Kidney (tissue), 14 donors: ENCODE data around the gene KRTAP10-7. TPM values are rescaled to one million over a fixed set of nuclear protein-coding genes. Genes with fewer than 3 reads are reported as not detected.

Experiments
- DNase-seq, 5 donors: peaks; one replicate each; pipeline ENCODE4 v3.0.0-alpha.2; 2013 to 2020
- FAIRE-seq: peaks from 2 replicates; lab custom pipeline; 2012; peaks lifted over from hg19 to GRCh38; lab: Jason Lieb, UNC
- H3K27ac ChIP-seq, 2 donors: one replicate each; pipeline ENCODE4 v1.7.0; 2013; ENCODE audit warnings: low read depth in 2 of 2, low read length in 2 of 2, inconsistent platforms in 1 of 2
- H3K27me3 ChIP-seq: one replicate; pipeline ENCODE4 v1.7.1; 2013; ENCODE audit warnings: low read length, inconsistent platforms; ENCODE audit not compliant: control insufficient read depth, insufficient read depth
- H3K36me3 ChIP-seq, 3 donors: one replicate each; pipeline versions ENCODE4 v1.7.0 to v1.7.1; 2013; ENCODE audit warnings: low read length in 3 of 3, control low read depth in 1 of 3, inconsistent platforms in 1 of 3; ENCODE audit not compliant: insufficient read depth in 3 of 3, control insufficient read depth in 2 of 3
- H3K4me1 ChIP-seq, 3 donors: one replicate each; pipeline versions ENCODE4 v1.7.0 to v1.7.1; 2013; ENCODE audit warnings: low read length in 3 of 3, inconsistent platforms in 1 of 3, low read depth in 1 of 3; ENCODE audit not compliant: control insufficient read depth in 2 of 3, insufficient read depth in 2 of 3
- H3K4me3 ChIP-seq, 3 donors: one replicate each; pipeline versions ENCODE4 v1.7.0 to v1.8.1; 2013; ENCODE audit warnings: low read length in 3 of 3, control low read depth in 1 of 3, inconsistent platforms in 1 of 3
- H3K9ac ChIP-seq, 3 donors: one replicate each; pipeline versions ENCODE4 v1.7.0 to v1.7.1; 2013; ENCODE audit warnings: low read length in 3 of 3, control low read depth in 1 of 3, inconsistent platforms in 1 of 3
- H3K9me3 ChIP-seq, 3 donors: one replicate each; pipeline versions ENCODE4 v1.7.0 to v1.7.1; 2013; ENCODE audit warnings: low read length in 3 of 3, control low read depth in 1 of 3, inconsistent platforms in 1 of 3; ENCODE audit not compliant: control insufficient read depth in 2 of 3, insufficient read depth in 1 of 3
- intact Hi-C: fragments of 100-400 bp; cut with DNase I; formaldehyde crosslinking; loops from one replicate; pipeline ENCODE4 v1.11.1; 2022
- polyA plus RNA-seq: library from polyadenylated mRNA; stranded (reverse); fragments of 350-450 nt; fragmentation: Illumina TruSeq; extraction: RNeasy Lipid Tissue Mini Kit (QIAGEN cat#74804); gene quantifications from one replicate; pipeline ENCODE4 v1.2.3, GENCODE V29; 2014; ENCODE audit warnings: low read depth, low replicate concordance; ENCODE audit not compliant: insufficient read depth
- total RNA-seq: library from RNA; stranded (reverse); fragmentation: NEBNext Ultra II Directional; extraction: Animal tissue kit (Norgen Biotek cat#: 25700); gene quantifications from one replicate; pipeline ENCODE4 v1.2.1, GENCODE V29; 2021
- TF ChIP-seq, protein P1 (sequence below): IDR thresholded peaks from 3 replicates; pipeline ENCODE4 v1.5.1; 2012; ENCODE audit warnings: mild to moderate bottlenecking, moderate library complexity, borderline replicate concordance; ENCODE audit not compliant: insufficient read depth; ENCODE audit errors: extremely low read depth
- donor health status: control.
- donor health status: control.
- donor health status: control.
- donor health status: control.
- donor health status: control.
- donor health status: DM: yes; HTN: yes; CAD: no.
- donor health status: Normal renal cell carcinoma (clear cell type).

Gene KRTAP10-7
- total and polyA plus RNA-seq, 2 donors from 2014 or later = not detected

DNA sequence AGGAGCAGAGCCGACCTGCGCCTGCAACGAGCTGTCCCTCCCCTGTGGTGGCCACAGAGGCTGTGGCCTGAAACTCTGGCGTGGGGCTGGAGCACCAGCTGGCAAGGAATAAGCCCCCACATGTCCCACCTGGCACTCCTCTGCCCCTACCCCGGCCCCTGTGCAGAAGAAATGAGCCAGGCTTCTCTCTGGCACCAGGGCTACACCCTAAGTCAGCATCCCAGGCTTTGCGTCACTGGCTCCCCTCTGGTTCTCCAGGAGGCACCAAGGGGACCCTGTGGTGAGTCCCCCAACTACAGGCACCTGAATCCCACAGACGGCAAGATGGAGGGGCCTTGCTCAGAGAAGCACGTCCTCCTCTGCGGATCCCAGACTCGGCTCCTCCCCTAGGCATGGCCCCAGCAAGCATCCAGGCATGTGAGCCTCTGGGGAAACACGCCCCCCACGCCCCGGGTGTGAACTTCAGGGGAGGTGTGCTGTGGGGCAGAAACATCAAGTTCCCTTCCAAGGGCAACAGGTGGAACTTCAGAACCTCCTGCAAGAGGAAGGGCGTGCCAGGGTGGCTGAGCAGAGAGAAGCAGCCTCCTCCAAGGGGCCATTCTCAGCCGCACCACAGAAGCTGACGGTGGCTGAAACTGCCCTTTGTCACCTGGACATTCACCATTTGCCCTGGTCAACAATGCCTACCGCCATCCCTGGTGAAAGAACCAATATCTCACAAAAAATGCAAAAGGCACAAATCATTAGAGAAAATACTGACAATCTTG is 2.9 kb downstream of the KRTAP10-7 start:
- Histone ChIP-seq H3K27ac (no peak overlapping the region), H3K4me1 (no peaks in the 10 kb centered on the region), H3K4me3 (no peak overlapping the region), H3K9me3 (no peaks in the 10 kb centered on the region), H3K9ac (no peak overlapping the region), H3K27me3 (no peaks in the 10 kb centered on the region), H3K36me3 (no peaks in the 10 kb centered on the region)
- intact Hi-C loops = no loop called here
- DNase-seq (no peak), FAIRE-seq (no peak)
- TF ChIP-seq, protein P1, sequence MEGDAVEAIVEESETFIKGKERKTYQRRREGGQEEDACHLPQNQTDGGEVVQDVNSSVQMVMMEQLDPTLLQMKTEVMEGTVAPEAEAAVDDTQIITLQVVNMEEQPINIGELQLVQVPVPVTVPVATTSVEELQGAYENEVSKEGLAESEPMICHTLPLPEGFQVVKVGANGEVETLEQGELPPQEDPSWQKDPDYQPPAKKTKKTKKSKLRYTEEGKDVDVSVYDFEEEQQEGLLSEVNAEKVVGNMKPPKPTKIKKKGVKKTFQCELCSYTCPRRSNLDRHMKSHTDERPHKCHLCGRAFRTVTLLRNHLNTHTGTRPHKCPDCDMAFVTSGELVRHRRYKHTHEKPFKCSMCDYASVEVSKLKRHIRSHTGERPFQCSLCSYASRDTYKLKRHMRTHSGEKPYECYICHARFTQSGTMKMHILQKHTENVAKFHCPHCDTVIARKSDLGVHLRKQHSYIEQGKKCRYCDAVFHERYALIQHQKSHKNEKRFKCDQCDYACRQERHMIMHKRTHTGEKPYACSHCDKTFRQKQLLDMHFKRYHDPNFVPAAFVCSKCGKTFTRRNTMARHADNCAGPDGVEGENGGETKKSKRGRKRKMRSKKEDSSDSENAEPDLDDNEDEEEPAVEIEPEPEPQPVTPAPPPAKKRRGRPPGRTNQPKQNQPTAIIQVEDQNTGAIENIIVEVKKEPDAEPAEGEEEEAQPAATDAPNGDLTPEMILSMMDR = no peak

DNA sequence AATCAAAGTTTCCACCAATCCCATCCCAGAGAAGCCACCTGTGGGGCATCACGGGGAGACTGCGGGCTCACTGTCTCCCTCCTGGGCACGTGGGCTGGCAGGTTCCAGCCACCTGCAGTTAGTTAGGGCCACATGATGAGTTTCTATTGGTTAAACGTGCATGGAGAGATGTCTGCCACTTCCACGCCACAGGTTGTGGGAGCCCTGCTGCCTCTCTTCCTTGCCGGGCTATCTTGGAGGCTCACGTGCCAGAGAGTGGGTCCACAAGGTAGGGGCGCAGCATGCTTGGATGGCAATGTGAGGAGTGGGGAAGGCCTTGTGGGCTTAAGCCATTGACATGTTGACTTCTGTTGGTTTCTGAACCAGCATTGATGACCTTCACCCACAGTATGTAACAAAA is 3.5 kb downstream of the KRTAP10-7 start:
- no peak overlapping the region for H3K27ac ChIP-seq
- no peak overlapping the region for H3K9ac ChIP-seq
- H3K36me3 ChIP-seq = no peaks in the 10 kb centered on the region
- DNase-seq = no peak
- no peaks in the 10 kb centered on the region for H3K9me3 ChIP-seq
- no peak overlapping the region for H3K4me3 ChIP-seq
- FAIRE-seq = no peak
- H3K27me3 ChIP-seq = no peaks in the 10 kb centered on the region
- H3K4me1 ChIP-seq = no peaks in the 10 kb centered on the region
- intact Hi-C loops = no loop called here
- TF ChIP-seq, protein P1 = no peak

DNA sequence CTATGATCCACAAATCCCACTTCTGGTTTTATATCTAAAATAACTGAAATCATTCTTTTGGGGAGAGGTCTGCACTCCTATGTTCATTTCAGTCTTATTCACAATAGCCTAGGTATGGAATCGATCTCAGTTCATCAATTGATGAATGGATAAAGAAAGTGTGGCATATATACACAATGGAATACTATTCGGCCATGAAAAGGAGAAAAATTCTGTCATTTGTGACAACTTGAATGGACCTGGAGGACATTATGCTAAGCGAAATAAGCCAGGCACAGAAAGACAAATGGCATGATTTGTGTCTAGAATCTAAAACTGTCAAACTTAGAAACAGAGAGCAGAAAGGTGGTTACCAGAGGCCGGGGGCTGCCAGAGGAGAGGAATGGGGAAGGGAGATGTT is 6.1 kb downstream of the KRTAP10-7 start:
- Histone ChIP-seq H3K4me1 (no peaks in the 10 kb centered on the region), H3K36me3 (no peaks in the 10 kb centered on the region), H3K27me3 (no peaks in the 10 kb centered on the region), H3K9me3 (peaks cover 0 to 3% (median 0%) of the 10 kb centered on the region in 3 donors), H3K9ac (no peak overlapping the region), H3K4me3 (no peak overlapping the region), H3K27ac (no peak overlapping the region)
- TF ChIP-seq, protein P1 = no peak
- intact Hi-C loops = no loop called here
- no peak for FAIRE-seq
- DNase-seq = no peak
